ENCODE measurements around the gene MDC1. TPM values are rescaled to one million over a fixed set of nuclear protein-coding genes. Genes with fewer than 3 reads are reported as not detected.
"Not testable (repeated sequence)": the region's sequence is repeated elsewhere in the genome, so short reads cannot be mapped to it uniquely, and the experiment has no call there.

The MDC1 gene
- total RNA-seq, 2 experiments from 2014 or later, result 50.5 to 56.8 TPM

GRCh38 chr6:30760549-30760948 lies 43.5 kb upstream of the MDC1 start:
- Mint-ChIP-seq H3K4me3 (no peak overlapping the region), H3K36me3 (ENCODE audit: low read depth) (no peaks in the 10 kb centered on the region), H3K4me1 (ENCODE audit: low read depth) (peaks cover 28% of the 10 kb centered on the region), H3K27me3 (no peaks in the 10 kb centered on the region), H3K27ac (no peak overlapping the region), H3K9me3 (no peaks in the 10 kb centered on the region)
- Histone ChIP-seq H3K36me3 (ENCODE audit: insufficient read depth, low read length) (no peaks in the 10 kb centered on the region), H3K4me1 (ENCODE audit: insufficient read depth, low read length) (peaks cover 11% of the 10 kb centered on the region), H3K9me3 (ENCODE audit: control insufficient read depth in 1 of 2, insufficient read depth in 1 of 2, low read length in 2 of 2) (no peaks in the 10 kb centered on the region), H3K27me3 (ENCODE audit: control insufficient read depth in 1 of 2, insufficient read depth in 2 of 2, low read length in 2 of 2) (no peaks in the 10 kb centered on the region), H3K4me3 (ENCODE audit: low read length) (no peak overlapping the region), H3K27ac (ENCODE audit: low read depth in 1 of 2, low read length in 2 of 2) (no peak overlapping the region)
- no peak for ATAC-seq (ENCODE audit: poor library complexity)
- TF ChIP-seq CTCF (IDR thresholded peaks at IDR 0.05), result no peak
- intact Hi-C loops (cut with DNase I, micrococcal nuclease), result no loop called here
- no peak for DNase-seq
- ChIA-PET POLR2A (interaction anchor here (0.6 kb wide), 1 partner anchor 15 kb away, joined by 4 read pairs; no protein-coding TSS in a partner anchor), CTCF (no interaction called here)

- H3K9me3 Mint-ChIP-seq, result no peaks in the 10 kb centered on the region
- H3K4me3 Mint-ChIP-seq, result no peak overlapping the region
- no peaks in the 10 kb centered on the region for H3K9me3 ChIP-seq (ENCODE audit: control insufficient read depth in 1 of 2, insufficient read depth in 1 of 2, low read length in 2 of 2)
- H3K27me3 ChIP-seq (ENCODE audit: control insufficient read depth in 1 of 2, insufficient read depth in 2 of 2, low read length in 2 of 2), result no peaks in the 10 kb centered on the region
- H3K4me3 ChIP-seq (ENCODE audit: low read length), result no peak overlapping the region
- no peak for DNase-seq
- ATAC-seq (ENCODE audit: poor library complexity), result no peak
- peaks cover 11% of the 10 kb centered on the region for H3K4me1 ChIP-seq (ENCODE audit: insufficient read depth, low read length)
- no peak overlapping the region for H3K27ac Mint-ChIP-seq
- no peak overlapping the region for H3K27ac ChIP-seq (ENCODE audit: low read depth in 1 of 2, low read length in 2 of 2)
- no peaks in the 10 kb centered on the region for H3K36me3 ChIP-seq (ENCODE audit: insufficient read depth, low read length)
- ChIA-PET CTCF (interaction anchor here (1.1 to 1.6 kb wide), 2 partner anchors 13 to 15 kb away, joined by 3 read pairs; partner anchors contain the start of gene IER3), POLR2A (interaction anchor here (0.6 kb wide), 1 partner anchor 29 kb away, joined by 3 read pairs; no protein-coding TSS in a partner anchor)
- H3K27me3 Mint-ChIP-seq, result no peaks in the 10 kb centered on the region
- no peak for TF ChIP-seq CTCF (IDR thresholded peaks at IDR 0.05)
- intact Hi-C loops (cut with DNase I, micrococcal nuclease), result no loop called here
- peaks cover 23% of the 10 kb centered on the region for H3K4me1 Mint-ChIP-seq (ENCODE audit: low read depth)
- H3K36me3 Mint-ChIP-seq (ENCODE audit: low read depth), result no peaks in the 10 kb centered on the region
Observed at GRCh38 chr6:30759575-30760239, 42.6 kb upstream of the MDC1 start.

- Mint-ChIP-seq H3K9me3 (no peaks in the 10 kb centered on the region), H3K27ac (no peak overlapping the region), H3K4me1 (ENCODE audit: low read depth) (peaks cover 7% of the 10 kb centered on the region), H3K36me3 (ENCODE audit: low read depth) (no peaks in the 10 kb centered on the region), H3K4me3 (no peak overlapping the region), H3K27me3 (no peaks in the 10 kb centered on the region)
- no peaks in the 10 kb centered on the region for H3K36me3 ChIP-seq (ENCODE audit: insufficient read depth, low read length)
- intact Hi-C loops (cut with DNase I, micrococcal nuclease), result no loop called here
- ATAC-seq (ENCODE audit: poor library complexity) (no peak), DNase-seq (no peak)
- CTCF ChIA-PET, result no interaction called here
- no peak overlapping the region for H3K4me3 ChIP-seq (ENCODE audit: low read length)
- no peaks in the 10 kb centered on the region for H3K9me3 ChIP-seq (ENCODE audit: control insufficient read depth in 1 of 2, insufficient read depth in 1 of 2, low read length in 2 of 2)
- no peak for TF ChIP-seq CTCF (IDR thresholded peaks at IDR 0.05)
- H3K27ac ChIP-seq (ENCODE audit: low read depth in 1 of 2, low read length in 2 of 2), result no peak overlapping the region
- H3K27me3 ChIP-seq (ENCODE audit: control insufficient read depth in 1 of 2, insufficient read depth in 2 of 2, low read length in 2 of 2), result no peaks in the 10 kb centered on the region
- POLR2A ChIA-PET, result interaction anchor here (0.6 kb wide), 1 partner anchor 65 kb away, joined by 3 read pairs; no protein-coding TSS in a partner anchor
- H3K4me1 ChIP-seq (ENCODE audit: insufficient read depth, low read length), result no peaks in the 10 kb centered on the region
Observed at GRCh38 chr6:30757261-30757904, 40.3 kb upstream of the MDC1 start.

DNA sequence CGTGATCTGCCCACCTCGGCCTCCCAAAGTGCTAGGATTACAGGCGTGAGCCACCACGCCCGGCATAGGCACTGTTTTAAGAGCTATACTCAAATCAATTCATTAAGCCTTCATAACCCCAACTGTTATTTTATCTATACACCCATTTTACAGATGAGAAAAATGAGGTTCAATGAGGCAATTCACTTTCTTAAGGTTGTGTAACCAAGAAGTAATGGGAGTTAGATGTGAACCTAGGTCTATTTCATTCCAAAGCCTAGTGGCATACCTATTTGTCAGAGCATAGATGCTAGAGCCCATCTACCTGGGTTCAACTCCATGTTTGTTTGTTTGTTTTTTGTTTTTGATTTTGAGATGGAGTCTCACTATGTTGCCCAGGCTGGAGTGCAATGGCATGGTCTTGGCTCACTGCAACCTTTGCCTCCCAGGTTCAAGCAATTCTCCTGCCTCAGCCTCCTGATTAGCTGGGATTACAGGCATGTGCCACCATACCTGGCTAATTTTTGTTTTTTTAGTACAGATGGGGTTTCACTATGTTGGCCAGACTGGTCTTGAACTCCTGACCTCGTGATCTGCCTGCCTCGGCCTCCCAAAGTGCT lies 39.4 kb upstream of the MDC1 start:
- H3K36me3 ChIP-seq (ENCODE audit: insufficient read depth, low read length); ATAC-seq (ENCODE audit: poor library complexity); H3K4me1 Mint-ChIP-seq (ENCODE audit: low read depth); H3K27ac Mint-ChIP-seq; H3K27ac ChIP-seq (ENCODE audit: low read depth in 1 of 2, low read length in 2 of 2); H3K4me1 ChIP-seq (ENCODE audit: insufficient read depth, low read length); CTCF ChIA-PET; H3K36me3 Mint-ChIP-seq (ENCODE audit: low read depth); H3K27me3 Mint-ChIP-seq; H3K27me3 ChIP-seq (ENCODE audit: control insufficient read depth in 1 of 2, insufficient read depth in 2 of 2, low read length in 2 of 2); H3K4me3 ChIP-seq (ENCODE audit: low read length); H3K4me3 Mint-ChIP-seq; DNase-seq; POLR2A ChIA-PET; H3K9me3 ChIP-seq (ENCODE audit: control insufficient read depth in 1 of 2, insufficient read depth in 1 of 2, low read length in 2 of 2); intact Hi-C loops (cut with DNase I, micrococcal nuclease); H3K9me3 Mint-ChIP-seq: not testable (repeated sequence)

All from CD4-positive, alpha-beta T cell (primary cell).